GM21723 (cell line): Measurements from ENCODE around the gene EXOC6B.
A peak's percentile ranks its signal among the peaks of the same experiment; 100 is the strongest.

Experiments used
- ATAC-seq: cut with Tn5 transposase; IDR thresholded peaks from one replicate; pipeline ENCODE4 v1.9.1; 2021; ENCODE audit warnings: mild to moderate bottlenecking, moderate library complexity; ENCODE audit not compliant: unreplicated experiment

The EXOC6B gene

DNA sequence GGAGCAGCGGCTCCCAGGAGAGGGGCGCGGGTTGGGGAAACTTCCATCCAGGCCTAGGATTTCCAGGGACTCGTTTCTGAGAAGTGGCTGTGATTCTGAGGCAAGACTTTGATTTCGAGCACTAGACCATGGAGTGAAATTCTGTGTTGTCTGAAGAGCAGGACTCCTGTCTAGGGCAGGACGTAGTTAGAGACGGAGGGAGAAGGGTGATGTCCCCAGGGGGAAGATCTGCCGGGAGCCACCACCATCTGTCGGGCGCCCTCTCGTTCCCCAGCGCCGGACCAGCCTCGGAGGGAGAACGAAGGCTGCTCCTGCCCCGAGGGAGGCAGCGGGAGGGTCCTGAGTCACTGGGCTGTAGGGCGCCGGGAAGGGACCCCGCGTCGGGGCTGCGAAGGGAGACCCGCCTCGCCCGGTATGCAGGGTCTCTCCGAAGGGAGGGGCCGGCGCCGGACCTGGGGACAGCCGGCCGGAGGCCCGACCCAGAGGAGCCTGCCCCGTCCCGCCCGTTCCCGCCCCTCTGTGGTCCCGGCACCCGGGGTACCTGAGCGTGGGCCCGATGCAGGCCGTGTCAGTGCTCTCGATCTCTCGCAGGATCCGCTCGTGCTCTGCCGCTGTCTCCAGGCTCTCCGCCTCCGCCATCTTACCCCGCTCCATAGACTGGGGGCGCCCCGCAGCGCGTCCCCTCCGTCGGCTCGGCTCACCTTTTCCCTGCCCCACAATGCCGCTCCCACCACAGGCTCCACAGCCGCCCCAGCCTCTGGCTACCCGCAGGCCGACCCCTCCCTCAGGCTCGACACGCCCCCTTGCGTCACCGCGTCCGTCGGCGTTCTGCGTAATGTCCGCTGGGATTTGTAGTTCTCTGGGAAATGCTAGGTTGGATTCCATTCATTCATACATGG lies at the start of gene EXOC6B:
Gene EXOC6B, minus strand, starts transcription at position 777 of the 899 bp plus-strand sequence.
- peak; percentile 98 for ATAC-seq

DNA sequence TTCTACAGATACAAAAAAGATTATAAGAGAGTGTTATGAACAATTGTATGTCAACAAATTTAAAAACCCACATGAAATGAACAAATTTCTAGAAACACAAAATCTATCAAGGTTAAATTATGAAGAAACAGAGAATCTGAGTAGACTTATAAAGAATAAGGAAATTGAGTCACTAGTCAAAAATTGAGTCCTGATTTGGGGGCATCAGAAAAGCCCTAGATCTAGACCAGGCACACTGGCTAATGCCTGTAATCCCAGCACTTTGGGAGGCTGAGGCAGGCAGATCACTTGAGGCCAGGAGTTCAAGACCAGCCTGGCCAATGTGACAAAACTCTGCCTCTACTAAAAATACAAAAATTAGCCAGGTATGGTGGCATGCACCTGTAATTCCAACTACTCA lies 46.0 kb upstream of the EXOC6B start:
- ATAC-seq, result no peak

DNA sequence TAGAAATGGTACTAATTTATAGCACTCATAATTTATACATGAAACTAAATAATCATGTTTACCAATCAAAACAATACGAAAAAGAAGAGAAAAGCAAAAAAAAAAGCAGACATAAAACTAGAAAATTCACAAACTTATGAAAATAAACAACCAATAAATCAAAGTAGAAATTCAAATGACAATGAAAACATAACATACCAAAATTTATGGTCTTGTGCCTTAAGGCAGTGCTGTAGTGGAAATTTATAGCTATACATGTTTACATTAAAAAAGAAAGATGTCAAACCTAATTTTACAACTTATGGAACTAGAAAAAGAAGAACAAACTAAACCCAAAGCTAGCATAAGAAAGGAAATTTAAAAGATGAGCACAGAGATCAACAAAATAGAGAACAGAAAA lies 45.2 kb upstream of the EXOC6B start:
- no peak for ATAC-seq

DNA sequence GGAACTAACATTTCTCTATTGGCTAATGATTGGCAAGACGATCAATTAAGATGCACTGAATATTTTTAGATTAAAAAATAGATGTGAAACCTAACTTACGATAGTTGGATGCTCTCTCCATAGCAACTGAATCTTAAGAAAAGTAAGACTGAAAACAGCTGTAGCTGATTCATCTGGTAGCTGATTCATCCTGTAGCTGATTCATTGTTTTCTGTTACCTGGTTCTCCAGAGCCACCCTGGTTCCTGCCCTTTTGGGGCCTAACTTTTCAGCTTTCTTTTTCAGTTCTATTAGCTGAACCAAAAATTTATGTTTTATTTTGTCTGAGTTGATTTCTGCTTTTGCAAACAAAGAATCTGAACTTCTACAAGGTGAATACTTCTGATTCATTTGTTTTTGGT lies 38.7 kb upstream of the EXOC6B start:
- ATAC-seq, result peak; percentile 60

DNA sequence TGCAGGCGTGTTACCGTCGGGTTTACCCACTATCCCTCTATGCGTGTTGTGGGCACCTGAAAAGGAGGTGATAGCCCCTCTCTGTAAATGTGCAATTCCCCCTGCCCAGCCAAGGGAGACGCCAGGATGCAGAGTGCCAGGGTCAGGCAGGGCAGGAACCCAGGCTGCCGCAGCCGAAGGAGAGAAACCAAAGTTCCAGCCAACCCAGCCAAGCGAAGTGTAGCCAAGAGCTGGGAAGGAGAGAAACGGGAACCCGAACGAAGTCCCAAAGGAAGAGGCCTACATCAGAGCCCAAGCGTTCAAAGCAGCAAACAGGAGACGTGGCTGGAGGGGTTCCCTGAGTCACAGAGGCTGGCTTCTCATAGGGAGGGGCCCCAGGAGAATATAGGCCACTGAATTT lies 37.2 kb upstream of the EXOC6B start:
- ATAC-seq, result no peak

DNA sequence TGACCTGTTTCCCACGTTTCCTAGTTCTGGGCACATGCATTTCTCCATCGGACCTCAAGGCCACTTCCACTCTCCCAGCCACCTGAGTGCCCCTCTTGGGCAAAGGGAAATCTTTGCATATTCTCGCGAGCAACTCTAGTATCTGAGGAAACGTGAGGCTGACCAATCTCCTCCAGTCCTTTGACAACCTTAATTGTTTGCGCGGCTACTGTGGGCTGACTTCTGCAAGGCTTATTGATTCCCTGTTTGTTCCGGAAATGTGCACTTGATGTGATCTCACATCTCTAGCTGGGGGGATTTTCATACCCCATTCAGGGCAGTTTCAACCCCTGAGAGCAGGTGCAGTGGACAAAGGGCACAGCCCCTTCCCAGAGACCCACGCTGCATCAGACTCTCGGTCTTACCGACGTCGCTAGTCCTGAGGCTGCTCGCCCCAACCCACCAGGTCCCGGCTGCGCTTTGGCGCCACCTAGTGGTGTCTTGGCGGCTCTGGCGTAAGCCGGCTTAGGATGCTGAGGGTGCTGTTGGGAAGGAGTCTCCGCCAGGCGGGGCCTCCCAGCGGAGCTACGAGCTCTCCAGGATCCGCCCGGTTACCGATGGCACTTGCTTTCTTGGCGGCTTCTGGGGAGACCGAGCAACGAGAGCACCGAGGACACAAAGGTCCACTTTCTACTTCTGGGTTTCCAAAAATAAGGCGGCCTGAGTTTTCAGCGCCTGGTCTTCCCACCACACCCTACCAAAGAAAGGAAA lies 36.6 kb upstream of the EXOC6B start:
- ATAC-seq, result peak; percentile 92

DNA sequence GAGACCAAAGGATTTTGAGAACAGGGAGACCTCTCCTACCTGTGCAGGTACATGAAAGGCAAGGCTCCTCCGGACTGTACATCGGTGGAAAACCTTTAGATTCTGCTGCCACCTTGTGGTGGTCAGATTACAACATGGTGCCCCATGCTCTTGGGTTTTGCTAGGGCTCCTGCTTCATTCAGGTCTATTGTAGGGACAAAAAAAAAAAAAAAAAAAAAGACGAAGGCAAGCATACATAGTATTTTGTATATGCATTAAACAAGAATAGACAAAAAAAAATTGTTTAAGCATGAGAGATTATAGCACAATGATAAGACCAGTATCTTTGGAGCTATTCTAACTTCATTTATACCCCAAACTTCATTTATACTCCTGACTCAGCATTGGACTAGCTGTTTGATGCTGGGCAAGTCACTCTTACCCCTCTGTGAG lies 34.0 kb upstream of the EXOC6B start:
- ATAC-seq, result peak; percentile 55

DNA sequence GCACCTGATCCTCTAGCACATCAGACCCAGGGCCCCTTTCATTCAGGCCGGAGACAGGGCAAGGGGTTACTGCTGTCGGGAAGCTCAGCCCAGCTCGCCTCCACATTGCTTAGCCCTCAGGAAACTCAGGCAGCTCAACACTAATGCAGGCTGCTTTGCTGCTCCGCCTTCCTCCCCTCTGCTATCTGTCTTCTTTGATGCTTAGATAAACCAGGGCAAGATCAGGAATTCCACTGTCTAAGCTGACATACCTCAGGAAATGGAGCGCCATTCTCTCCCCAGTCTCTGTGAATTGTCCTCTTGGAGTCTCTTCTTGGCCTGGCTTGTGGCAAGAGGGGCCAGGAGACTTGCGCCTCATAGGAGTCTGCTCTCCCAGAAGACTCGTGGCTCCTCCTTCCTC lies 25.5 kb upstream of the EXOC6B start:
- no peak for ATAC-seq

DNA sequence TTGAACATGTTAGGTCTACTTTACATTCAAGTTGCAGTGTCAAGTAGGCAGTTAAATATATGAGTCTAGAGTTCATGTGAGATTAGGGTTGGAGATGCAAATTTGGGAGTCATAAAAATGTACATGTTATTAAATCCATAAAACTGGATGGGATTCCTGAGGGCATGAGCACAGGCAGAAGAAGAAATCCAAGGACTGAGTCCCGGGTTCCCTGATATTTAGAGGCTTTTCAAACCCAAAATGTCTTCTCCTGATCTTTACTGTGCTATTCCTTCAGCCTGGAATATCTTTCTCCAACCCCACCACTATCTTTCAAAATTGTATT lies 23.3 kb upstream of the EXOC6B start:
- no peak for ATAC-seq

DNA sequence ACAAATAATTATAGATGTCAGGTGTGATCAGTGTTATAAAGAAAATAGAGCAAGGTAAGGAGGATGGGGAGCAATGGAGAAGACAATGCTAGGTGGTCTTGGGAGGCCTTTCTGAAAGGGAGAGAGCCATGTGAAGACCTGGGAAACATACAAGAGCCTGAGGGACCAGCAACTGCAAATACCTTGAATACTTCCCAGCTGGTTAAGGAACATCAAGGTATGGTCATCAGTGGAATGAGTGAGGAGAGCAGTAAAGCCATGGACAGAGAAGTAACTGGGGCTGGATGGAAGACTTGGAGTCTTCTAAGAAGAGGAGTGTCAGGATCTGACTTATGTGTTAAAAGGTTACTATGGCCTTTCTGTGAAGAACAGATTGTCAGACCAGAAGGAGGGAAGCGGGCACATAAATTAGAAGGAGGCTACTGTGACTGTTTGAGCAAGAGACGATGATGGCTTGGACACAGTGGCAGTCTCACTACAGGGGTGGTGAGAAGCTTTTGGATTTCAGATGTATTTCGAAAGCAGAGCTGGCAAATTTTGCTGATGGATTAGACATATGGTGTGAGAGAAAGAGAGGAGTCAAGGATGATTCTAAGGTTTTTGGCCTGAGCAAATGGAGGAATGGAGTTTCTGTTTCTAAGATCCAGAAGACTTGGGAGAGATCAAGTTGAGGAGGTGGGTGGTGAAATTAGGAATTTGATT lies 22.8 kb upstream of the EXOC6B start:
- ATAC-seq, result no peak

DNA sequence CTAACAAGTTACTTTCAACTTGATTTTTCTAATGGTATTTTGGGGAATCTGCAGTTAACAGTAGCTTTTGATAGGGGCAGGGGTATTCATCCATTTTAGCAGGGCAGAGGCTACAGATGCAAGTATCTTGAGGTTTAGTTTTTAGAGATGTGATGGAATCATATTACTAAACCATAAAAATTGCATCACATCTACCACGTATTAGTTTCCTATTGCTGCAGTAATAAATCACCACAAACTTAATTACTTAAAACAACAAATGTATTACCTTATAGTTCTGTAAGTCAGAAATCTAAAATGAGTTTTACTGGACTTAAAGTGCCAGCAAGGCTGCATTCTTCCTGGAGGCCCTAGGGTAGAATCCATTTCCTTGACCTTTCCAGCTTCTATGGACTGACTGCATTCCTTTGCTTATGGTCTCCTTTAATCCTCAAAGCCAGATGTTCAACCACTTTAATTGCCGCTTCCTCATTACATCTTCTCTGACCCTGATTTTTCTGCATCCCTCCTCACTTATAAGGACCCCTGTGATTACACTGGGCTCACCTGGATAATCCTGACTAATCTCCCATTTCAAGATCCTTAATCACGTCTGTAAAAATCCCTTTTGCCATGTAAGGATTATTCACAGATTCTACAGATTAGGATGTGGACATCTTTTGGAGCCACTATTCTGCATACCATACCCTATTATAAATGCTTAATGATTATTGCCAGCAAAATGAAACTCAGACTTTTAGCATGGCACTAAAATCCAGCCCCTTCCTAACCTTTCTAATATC lies 21.9 kb upstream of the EXOC6B start:
- ATAC-seq, result no peak

DNA sequence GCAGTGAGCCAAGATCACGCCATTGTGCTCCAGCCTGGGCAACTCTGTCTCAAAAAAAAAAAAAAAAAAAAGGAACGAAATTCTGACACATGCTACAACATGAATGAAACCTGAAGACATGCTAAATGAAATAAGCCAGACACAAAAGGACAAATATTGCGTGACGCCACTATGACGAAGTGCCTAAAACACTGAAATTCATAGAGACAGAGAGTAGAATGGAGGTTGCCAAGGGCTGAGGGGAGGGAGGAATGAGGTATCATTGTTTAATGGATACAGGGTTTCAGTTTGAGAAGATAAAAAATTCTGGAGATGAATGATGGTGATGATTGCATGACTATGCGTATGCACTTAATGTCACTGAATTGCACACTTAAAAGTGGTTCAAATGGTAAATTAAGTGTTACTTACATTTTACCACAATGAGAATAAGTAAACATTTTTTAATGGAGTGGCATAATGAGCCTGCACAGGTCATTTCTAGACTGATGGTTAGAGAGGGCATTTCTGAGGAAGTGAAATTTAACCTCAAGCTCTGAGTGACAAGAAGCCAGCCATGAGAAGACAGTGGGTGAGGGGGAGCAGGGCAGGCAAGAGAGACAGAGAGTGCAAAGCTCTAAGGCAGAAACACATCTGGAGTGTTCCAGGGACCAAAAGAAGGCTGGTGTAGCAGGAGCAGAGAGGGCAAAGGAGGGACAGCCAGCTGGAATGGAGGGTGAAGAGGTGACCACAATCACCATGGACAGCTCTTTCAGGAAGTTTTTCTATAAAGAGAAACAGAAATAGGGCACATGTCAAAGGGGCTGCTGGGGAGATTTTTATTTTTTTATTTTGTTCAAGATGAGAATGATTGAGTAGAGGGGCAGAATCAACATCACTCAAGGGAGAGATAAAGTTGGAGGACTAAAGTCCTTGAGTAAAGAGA lies 20.6 kb upstream of the EXOC6B start:
- ATAC-seq, result peak; percentile 90

DNA sequence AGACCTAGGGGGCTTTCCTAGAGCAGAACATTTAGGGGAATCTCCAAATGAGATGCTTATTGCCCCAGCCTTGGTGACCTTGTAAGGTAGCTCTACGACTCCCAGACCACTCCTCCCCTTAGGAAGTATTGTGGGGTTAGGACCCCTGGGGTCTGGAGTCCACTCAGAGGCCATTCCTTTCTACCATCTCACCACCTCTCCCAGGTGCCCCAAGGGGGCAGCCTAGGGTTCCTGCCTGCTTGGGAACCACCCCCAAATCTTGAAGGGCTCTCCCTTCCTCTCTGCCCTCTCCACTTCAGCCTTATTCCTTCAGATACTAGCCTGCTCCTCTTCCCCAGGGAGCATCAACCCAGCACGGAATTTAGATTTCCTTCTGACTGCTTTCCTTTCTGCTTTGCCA lies 17.5 kb upstream of the EXOC6B start:
- no peak for ATAC-seq

DNA sequence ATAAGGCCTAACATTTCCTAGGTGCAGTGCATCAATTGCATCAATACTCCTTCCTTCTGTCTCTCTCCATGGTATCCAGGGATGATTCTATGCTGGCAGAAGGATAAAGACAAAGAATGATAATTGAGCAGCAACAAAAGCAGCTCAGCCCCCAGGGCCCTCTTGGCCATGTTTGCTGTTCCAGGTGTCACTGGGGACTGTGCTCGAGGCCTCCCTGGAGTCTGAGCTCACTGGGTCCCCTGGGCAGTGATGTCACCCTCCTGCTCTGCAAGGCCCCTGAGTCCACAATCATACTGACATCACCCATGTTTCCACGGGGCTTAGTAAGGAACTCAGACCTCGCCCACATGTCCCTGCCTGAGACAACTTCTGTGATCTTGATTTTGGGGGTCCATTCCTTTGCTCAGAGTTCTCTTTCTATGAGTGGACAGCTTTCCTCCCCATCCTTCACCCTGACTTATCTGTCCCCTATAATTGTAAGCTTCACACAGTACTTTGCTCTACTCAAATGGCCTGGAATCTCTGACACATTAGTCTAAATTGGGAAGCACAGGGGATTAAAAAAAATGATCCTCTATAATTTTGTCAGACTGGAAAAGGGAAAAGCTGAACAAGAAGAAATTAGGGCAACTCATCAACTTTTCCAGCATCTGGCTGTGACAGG lies 15.8 kb upstream of the EXOC6B start:
- no peak for ATAC-seq

DNA sequence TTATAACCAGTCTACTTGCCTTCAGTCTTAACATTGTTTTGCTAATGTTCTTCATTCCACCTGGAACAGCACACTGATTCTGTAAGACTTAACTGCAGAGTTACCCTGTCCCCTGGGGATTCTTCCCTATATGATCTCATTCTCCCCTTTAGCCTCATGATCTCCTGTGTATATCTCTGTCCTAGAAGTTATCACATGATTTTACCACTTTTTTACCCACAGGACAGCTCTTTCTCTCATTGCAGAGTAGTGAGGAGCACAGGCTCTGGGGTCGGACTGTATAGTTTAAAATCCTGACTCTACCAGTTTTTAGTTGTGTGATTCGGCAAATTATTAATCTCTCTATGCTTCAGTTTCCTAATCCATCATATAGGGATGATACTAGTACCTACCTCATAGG lies 14.2 kb upstream of the EXOC6B start:
- ATAC-seq, result no peak

DNA sequence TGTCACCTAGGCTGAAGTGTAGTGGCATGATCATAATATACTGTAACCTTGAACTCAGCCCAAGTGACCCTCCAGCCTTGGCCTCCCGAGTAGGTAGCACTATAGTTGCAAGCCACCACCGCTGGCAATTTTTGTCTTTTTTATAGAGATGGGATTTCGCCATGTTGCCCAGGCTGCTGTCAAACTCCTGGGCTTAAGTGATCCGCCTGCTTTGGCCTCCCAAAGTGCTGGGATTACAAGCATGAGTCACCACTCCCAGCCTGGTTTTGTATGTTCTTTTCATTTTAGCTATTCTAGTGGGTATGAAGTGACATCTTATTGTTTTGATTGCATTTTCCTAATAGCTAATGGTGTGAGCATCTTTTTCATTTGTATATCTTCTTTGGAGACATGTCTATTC lies 11.3 kb upstream of the EXOC6B start:
- ATAC-seq, result no peak

DNA sequence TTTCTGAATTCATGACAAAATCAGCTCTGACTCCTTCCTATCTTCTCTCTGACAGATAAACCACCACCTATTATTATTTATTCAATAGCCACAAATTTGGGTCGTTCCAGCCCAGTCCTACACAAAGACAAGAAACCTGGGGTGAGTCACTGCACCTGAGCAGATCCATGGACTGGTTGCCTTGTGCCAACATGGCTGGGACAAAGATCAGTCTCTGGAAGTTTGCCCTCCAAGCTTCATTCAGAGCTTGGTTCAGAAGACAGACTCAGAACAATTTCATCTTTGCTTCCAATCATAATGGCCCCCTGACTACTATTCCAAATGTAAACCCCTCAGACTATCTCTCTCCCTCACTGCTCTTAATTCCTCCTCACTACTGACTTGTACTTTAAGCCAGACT lies 9.6 kb upstream of the EXOC6B start:
- no peak for ATAC-seq

DNA sequence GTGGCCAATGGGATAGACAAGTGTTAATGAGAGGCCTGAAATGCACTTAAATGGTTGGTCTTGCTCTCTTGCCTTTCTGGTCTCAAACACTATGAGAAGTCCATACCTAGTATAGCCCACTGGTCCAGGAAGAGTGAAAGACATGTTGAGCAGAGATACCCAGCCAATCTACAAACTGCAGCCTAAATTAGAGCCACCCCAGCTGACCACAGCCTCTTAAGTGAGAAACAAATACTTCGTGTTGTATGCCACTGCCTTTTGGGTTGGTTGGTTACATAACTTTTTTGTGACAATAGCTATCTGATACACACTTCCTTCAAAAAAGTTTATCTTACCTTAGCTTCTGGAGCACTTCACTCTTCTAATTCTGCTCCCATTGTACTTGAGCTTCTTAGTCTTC lies 8.8 kb upstream of the EXOC6B start:
- ATAC-seq, result no peak

DNA sequence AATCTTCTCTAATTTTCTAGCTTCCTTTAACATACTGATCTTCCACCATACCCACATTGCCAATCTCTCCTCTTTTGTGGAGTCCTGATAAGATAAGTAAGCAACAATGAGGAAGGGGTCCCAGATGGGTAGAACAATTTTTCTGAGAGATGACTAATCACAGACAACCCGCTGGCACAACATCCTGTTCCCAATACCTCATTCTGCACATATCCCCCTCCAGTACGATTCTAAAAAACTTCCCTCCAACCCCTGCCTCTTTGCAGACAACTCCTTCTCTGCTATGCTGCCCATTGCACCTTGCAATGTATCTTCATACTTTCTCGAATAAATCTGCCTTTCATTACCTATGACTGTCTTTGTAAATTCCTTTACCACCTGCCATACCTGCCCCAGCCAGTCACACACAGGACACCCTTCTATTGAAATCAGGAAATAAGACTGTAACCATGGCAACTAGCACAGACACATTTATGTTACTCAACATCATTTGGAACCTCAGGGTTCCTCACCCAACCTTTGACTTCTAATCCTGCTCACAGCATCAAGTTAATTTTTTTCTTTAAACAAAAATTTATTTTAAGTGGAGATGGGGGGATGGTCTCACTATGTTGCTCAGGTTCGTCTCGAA lies 7.4 kb upstream of the EXOC6B start:
- no peak for ATAC-seq
